HPDE6-E6E7 (cell line): ENCODE measurements around the gene CMSS1.
A peak's percentile ranks its signal among the peaks of the same experiment; 100 is the strongest.

Experiments used
- DNase-seq: peaks from one replicate; pipeline ENCODE4 v3.0.0; 2011; ENCODE audit warnings: missing footprints; ENCODE audit errors: extremely low spot score

The CMSS1 gene

DNA sequence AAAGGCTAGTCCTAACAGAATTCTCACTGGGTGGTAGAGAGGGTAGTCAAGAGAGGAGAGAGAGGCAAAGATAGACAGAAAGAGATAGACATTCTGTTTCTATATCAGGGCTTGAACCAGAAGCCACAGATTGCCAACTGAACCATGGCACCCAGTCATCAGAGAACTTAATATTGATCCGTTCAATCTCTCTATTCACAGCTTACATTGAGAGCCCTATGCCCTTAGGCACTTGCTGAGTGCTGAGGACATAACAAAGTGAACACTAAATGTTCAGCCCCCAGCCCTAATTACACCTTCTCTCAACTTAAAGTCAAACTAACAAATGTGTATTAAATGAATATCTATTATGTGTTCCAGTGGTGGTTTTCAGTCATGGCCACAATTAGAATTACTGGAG is 172.5 kb downstream of the CMSS1 start:
- no peak for DNase-seq

- no peak for DNase-seq
Observed at GRCh38 chr3:99997293-99997692, 179.6 kb downstream of the CMSS1 start.

GRCh38 chr3:99999536-99999935 is 181.9 kb downstream of the CMSS1 start:
- DNase-seq, result no peak

DNA sequence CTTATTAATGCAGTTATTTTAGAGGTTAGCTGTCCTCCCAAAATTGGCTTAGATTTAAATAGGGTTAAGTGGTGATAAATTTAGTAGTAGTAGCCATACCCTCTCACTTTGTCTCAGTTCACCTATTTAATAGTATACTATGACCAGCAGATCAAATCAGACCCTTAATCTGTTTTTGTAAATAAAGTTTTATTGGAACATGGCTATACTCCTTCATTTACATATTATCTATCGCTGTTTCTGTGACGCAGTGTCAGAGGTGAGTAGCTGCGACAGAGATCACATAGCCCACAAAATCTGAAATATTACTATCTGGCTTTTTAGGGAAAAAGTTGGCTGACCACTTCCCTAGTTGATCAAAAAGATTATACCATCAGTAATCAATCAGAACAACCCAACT is 183.4 kb downstream of the CMSS1 start:
- no peak for DNase-seq

GRCh38 chr3:100001526-100002270 is 184.0 kb downstream of the CMSS1 start:
- DNase-seq, result peak; percentile 36

GRCh38 chr3:100002599-100003350 is 185.1 kb downstream of the CMSS1 start:
- peak; percentile 93 for DNase-seq

GRCh38 chr3:100003609-100004503 is 186.2 kb downstream of the CMSS1 start:
- DNase-seq, result no peak

GRCh38 chr3:100004931-100005330 is 187.3 kb downstream of the CMSS1 start:
- DNase-seq, result no peak

DNA sequence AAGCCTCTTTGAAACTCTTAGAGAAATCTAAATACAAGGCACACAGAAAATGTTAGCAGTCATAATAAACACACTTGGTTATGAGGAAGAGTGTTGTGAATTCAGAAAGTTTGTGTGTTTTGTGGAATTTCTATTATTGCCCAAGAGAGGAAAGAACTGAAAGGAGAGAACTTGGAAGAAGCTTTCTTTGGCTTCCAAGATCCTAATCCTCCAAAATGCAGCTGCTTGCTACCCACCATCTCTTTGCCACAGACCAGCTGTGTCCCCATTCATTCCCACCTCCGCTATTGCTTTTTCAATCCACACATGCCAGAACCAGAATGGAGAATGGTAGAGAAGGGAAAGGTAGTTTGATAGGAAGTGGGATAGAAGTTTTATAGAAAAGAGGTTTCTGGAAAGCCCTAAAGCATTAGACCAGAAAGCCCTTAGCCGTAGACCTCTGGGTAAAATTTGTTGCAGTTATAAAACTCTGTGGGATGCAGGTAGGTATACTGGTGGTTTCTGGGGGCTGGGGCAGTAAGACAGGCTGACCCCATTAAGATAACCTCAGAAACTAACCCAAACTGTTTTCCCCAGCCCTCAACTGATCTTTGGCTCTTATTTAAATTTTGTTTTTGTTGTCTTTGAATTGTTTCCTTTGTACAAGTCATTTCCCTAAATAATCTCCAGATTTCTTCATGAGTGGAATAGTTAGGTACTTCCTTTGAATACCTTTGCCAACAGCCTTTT is 188.2 kb downstream of the CMSS1 start:
- DNase-seq, result no peak

GRCh38 chr3:100006570-100007271 is 189.1 kb downstream of the CMSS1 start:
- no peak for DNase-seq

DNA sequence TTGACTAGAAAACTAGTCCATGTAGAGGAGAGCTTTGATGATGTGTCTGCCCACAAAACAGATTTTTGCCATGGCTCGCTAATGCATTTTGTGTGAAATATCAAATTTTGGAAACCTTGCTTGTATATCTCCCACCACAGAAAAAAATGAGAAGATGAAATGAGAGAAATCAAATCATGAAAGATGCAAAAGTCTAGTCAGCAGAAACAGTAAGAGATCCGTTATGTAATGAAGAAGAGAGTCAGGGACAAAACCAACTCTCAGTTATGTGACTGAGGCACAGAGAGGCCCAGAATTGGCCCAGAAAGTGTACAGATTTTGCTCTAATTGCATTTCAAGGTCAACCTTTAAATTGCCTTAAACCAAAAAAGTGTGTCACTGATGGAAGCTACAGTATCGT is 189.7 kb downstream of the CMSS1 start:
- DNase-seq, result no peak

- no peak for DNase-seq
Observed at GRCh38 chr3:100008081-100008698, 190.5 kb downstream of the CMSS1 start.

GRCh38 chr3:100009276-100010086 is 191.8 kb downstream of the CMSS1 start:
- no peak for DNase-seq

DNA sequence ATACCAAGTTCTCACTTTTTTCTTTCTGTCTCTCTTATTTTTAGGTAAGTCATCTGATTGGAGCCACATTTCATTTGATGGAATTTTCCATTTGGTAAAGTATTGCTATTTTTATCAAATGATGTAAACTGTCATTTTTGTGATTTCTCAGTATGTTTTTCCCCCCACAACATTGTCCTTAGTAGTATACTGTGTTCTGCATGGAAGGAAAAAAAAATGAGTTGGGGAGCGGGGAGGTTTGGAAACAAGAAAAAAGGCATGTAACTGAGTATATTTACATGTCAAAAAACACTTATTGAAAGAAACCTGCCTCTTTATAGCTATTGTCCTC is 192.4 kb downstream of the CMSS1 start:
- no peak for DNase-seq

DNA sequence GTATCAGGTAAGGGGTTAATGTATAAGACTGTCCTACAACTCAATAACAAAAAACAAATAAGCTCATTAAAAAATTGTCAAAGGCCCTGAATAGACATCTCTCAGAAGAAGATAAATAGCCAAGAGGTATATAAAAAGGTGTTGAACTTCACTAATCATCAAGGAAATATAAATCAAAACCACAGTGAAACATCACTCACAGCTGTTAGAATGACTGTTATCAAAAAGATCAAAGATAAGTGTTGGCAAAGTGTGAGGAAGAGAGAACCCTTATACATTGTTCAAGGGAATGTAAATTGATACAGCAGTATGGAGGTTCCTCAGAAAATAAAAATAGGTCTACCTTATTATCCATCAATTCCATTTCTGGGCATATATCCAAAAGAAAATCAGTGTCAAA is 201.1 kb downstream of the CMSS1 start:
- no peak for DNase-seq

GRCh38 chr3:100019719-100020118 is 202.1 kb downstream of the CMSS1 start:
- DNase-seq, result no peak

- no peak for DNase-seq
Observed at GRCh38 chr3:100020876-100021644, 203.4 kb downstream of the CMSS1 start.

DNA sequence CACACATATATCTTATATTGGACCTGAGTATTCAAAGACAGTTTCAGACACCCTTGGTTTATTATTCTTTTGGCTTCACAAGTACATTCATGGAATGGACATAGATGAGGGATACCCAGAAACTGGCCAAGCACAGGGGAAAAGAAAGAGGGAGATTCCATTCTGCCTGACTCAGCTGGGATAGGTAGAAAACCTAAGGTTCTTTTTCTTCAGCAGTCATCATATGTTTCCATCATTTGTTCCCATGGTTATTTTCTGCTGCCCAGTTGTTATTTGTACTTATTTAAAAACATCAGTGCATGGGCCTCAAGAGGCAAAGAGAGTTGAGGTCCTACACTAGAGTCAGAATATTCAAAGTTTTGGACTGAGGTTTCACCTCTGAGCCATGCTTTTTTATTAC is 204.8 kb downstream of the CMSS1 start:
- no peak for DNase-seq

DNA sequence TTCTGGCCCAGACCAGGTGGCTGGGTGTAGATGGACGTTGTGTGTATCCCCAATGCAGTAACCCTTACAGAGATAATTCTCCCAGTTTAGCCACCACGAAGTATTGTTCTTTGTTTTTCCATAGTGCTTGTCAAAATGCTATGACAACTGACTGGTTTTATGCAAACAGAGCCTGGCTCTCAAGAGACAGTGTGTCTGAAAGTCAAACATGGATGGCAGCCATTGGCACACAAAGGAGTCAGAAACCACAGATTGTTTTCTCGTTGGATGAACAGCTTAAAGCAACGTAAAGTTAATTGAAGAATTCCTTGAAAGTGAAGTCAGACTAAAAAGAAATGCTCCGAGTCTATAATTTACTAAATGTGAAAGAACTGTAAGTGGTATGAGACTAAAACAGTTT is 205.5 kb downstream of the CMSS1 start:
- DNase-seq, result no peak
